K562 (cell line): ENCODE measurements around the gene SLC66A3. TPM values are rescaled to one million over a fixed set of nuclear protein-coding genes. Genes with fewer than 3 reads are reported as not detected.

Experiments
- ATAC-seq: fragments of 200-7000 bp; cut with Tn5 transposase; 3 replicates; pipeline ENCODE4 v1.9.1; 2020; ENCODE audit warnings: moderate library complexity
- BruUV-seq: library from RNA; stranded (reverse); fragments of 400-500 nt; replicated peaks from 2 replicates; lab custom pipeline; 2021; lab: Mats Ljungman, UMichigan
- CTCF ChIA-PET: fragments of 300-600 bp; formaldehyde crosslinking; extraction: SDS; loops from one replicate; lab custom pipeline; 2021; ENCODE audit warnings: low intra/inter-chr PET ratio; lab: Yijun Ruan, JAX
- POLR2A ChIA-PET: fragments of 300-600, 350-650 bp; sonication (Branson Sonifier 250); formaldehyde crosslinking; extraction: SDS; loops from one replicate; lab custom pipeline; 2021; ENCODE audit warnings: antibody characterized with exemption, inconsistent platforms; lab: Yijun Ruan, JAX
- DNase-seq, 4 experiments: peaks; one replicate each; pipeline versions ENCODE4 v3.0.0 to v3.0.0-alpha.2; 2011 to 2018; ENCODE audit warnings: low spot score in 3 of 4, mixed read lengths in 3 of 4; ENCODE audit errors: extremely low read depth in 1 of 4
- FAIRE-seq: peaks from 2 replicates; lab custom pipeline; 2011; peaks lifted over from hg19 to GRCh38; lab: Jason Lieb, UNC
- H2AFZ ChIP-seq: 2 replicates; pipeline ENCODE4 v1.6.0; 2011; ENCODE audit warnings: low read depth, low read length, control low read depth, inconsistent platforms
- H3K27ac ChIP-seq: fragments of 200-600 bp; 3 replicates; pipeline ENCODE4 v1.8.0; 2011; ENCODE audit warnings: low read depth, mild to moderate bottlenecking, control low read depth, inconsistent platforms, low read length, moderate library complexity, mixed read lengths; ENCODE audit errors: extremely low read depth
- H3K27me3 ChIP-seq, 2 experiments: fragments of 300-600 bp in 1 of 2; 2 replicates in 1 of 2; 3 replicates in 1 of 2; pipeline versions ENCODE4 v1.6.0 to v1.8.0; 2011; ENCODE audit warnings: inconsistent platforms in 2 of 2, low read length in 2 of 2, mild to moderate bottlenecking in 1 of 2, mixed read lengths in 1 of 2, moderate library complexity in 1 of 2; ENCODE audit not compliant: control insufficient read depth in 2 of 2, insufficient read depth in 2 of 2
- H3K36me3 ChIP-seq: fragments of 300-600 bp; 3 replicates; pipeline ENCODE4 v1.8.0; 2011; ENCODE audit warnings: mild to moderate bottlenecking, low read length, inconsistent platforms; ENCODE audit not compliant: control insufficient read depth, insufficient read depth
- H3K4me1 ChIP-seq, 2 experiments: fragments of 200-600 bp in 1 of 2; replicated peaks in 1 of 2; 2 replicates in 1 of 2; 3 replicates in 1 of 2; pipeline versions ENCODE4 v1.5.1 to v1.8.0; 2011; ENCODE audit warnings: inconsistent platforms in 2 of 2, low read length in 2 of 2, mild to moderate bottlenecking in 1 of 2, mixed read lengths in 1 of 2, moderate library complexity in 1 of 2; ENCODE audit not compliant: control insufficient read depth in 2 of 2, insufficient read depth in 2 of 2
- H3K4me2 ChIP-seq: 2 replicates; pipeline ENCODE4 v1.6.1; 2011; ENCODE audit warnings: low read length, control low read depth, inconsistent platforms, mixed read lengths; ENCODE audit not compliant: insufficient read depth
- H3K4me3 ChIP-seq: fragments of 200-600 bp; sonication (generic), shearing (Covaris generic); 2 replicates; pipeline ENCODE4 v1.5.1; 2016; ENCODE audit warnings: control low read depth, inconsistent platforms
- H3K79me2 ChIP-seq: fragments of 200-600 bp; 3 replicates; pipeline ENCODE4 v1.8.0; 2011; ENCODE audit warnings: low read length, inconsistent platforms; ENCODE audit not compliant: control insufficient read depth, insufficient read depth
- H3K9ac ChIP-seq, 2 experiments: 2 replicates each; pipeline versions ENCODE4 v1.6.0 to v1.6.1; 2011; ENCODE audit warnings: low read depth in 2 of 2, low read length in 2 of 2, control low read depth in 1 of 2, inconsistent platforms in 1 of 2, mild to moderate bottlenecking in 1 of 2, mixed read lengths in 1 of 2; ENCODE audit not compliant: insufficient read depth in 1 of 2
- H3K9me1 ChIP-seq: one replicate; pipeline ENCODE4 v1.6.0; 2011; ENCODE audit warnings: inconsistent platforms, mild to moderate bottlenecking, low read length, moderate library complexity; ENCODE audit not compliant: control insufficient read depth, insufficient read depth
- H3K9me3 ChIP-seq: replicated peaks from 2 replicates; pipeline ENCODE4 v1.5.1; 2011; ENCODE audit warnings: low read depth, low read length, inconsistent platforms; ENCODE audit not compliant: control insufficient read depth, insufficient read depth
- H4K20me1 ChIP-seq: replicated peaks from 2 replicates; pipeline ENCODE4 v1.6.1; 2011; ENCODE audit warnings: low read length, inconsistent platforms, mixed read lengths; ENCODE audit not compliant: control insufficient read depth, insufficient read depth
- ARID2 ChIP-seq: fragments of 450-650 bp; IDR thresholded peaks from 2 replicates; pipeline ENCODE4 v1.6.1; 2017; ENCODE audit warnings: antibody characterized with exemption, mild to moderate bottlenecking
- ARNT ChIP-seq, 2 experiments: fragments of 450-650 bp; IDR thresholded peaks; 2 replicates each; pipeline ENCODE4 v1.6.1; 2016; ENCODE audit warnings: mild to moderate bottlenecking in 1 of 2
- ATF6 ChIP-seq: sonication (generic); formaldehyde crosslinking; IDR thresholded peaks from 2 replicates; pipeline ENCODE4 v1.4.0; 2020; ENCODE audit warnings: mild to moderate bottlenecking, missing genetic modification reagents
- BCOR ChIP-seq: fragments of 450-650 bp; IDR thresholded peaks from 2 replicates; pipeline ENCODE4 v1.6.1; 2016
- CBX1 ChIP-seq: sonication (generic); IDR thresholded peaks from 2 replicates; pipeline ENCODE4 v1.6.1; 2016; ENCODE audit warnings: antibody characterized with exemption, low read depth, mild to moderate bottlenecking
- EHMT2 ChIP-seq: fragments of 450-650 bp; IDR thresholded peaks from 2 replicates; pipeline ENCODE4 v1.6.1; 2018; ENCODE audit warnings: antibody characterized with exemption
- KLF6 ChIP-seq: fragments of 250-450 bp; sonication (Bioruptor Pico); IDR thresholded peaks from 2 replicates; pipeline ENCODE4 v1.4.0; 2020; ENCODE audit warnings: mild to moderate bottlenecking, moderate library complexity, borderline replicate concordance
- MAFG ChIP-seq: fragments of 450-650 bp; conservative IDR thresholded peaks from 2 replicates; pipeline ENCODE4 v1.6.1; 2016; ENCODE audit warnings: missing genetic modification characterization, missing compliant biosample characterization
- NR0B1 ChIP-seq: fragments of 450-650 bp; IDR thresholded peaks from one replicate; pipeline ENCODE4 v1.6.1; 2018; ENCODE audit warnings: mild to moderate bottlenecking, moderate library complexity; ENCODE audit not compliant: partially characterized antibody
- SMAD1 ChIP-seq: fragments of 150-350 bp; IDR thresholded peaks from 2 replicates; pipeline ENCODE4 v1.6.1; 2014; ENCODE audit warnings: low read length, low read depth; ENCODE audit not compliant: partially characterized antibody
- SMC3 ChIP-seq: conservative IDR thresholded peaks from 2 replicates; pipeline ENCODE4 v1.6.1; 2011; ENCODE audit warnings: low read depth, low read length, improper control_type of control experiment; ENCODE audit not compliant: insufficient read depth
- USF1 ChIP-seq: sonication (generic); formaldehyde crosslinking; IDR thresholded peaks from 2 replicates; pipeline ENCODE4 v1.9.0; 2022; ENCODE audit warnings: mild to moderate bottlenecking, missing genetic modification reagents
- XRCC4 ChIP-seq: IDR thresholded peaks from one replicate; pipeline ENCODE4 v1.6.1; 2011; ENCODE audit not compliant: insufficient read depth, insufficient read length; ENCODE audit errors: extremely low read depth
- ZNF174 ChIP-seq: fragments of 250-450 bp; sonication (Bioruptor Pico); IDR thresholded peaks from 2 replicates; pipeline ENCODE4 v1.4.0; 2020; ENCODE audit warnings: mild to moderate bottlenecking
- ZNF354B ChIP-seq: fragments of 250-450 bp; sonication (Bioruptor Pico); IDR thresholded peaks from 2 replicates; pipeline ENCODE4 v1.4.0; 2020
- ZNF431 ChIP-seq: sonication (generic); formaldehyde crosslinking; IDR thresholded peaks from 2 replicates; pipeline ENCODE4 v1.8.0; 2022; ENCODE audit warnings: mild to moderate bottlenecking, missing genetic modification reagents
- WGBS: fragments of 100-300 bp; shearing (Covaris generic); methylation state at CpG from one replicate; pipeline ENCODE4 v1.1.6; 2016; ENCODE audit warnings: low coverage, mixed read lengths; ENCODE audit not compliant: insufficient coverage; ENCODE audit errors: missing lambda C conversion rate; 5-methylcytosine and 5-hydroxymethylcytosine counted together
- in situ Hi-C: fragments of 300-500 bp; cut with MboI; formaldehyde crosslinking; loops from 4 replicates; pipeline ENCODE4 v1.15.0; 2018; ENCODE audit warnings: inconsistent platforms, mixed read lengths
- intact Hi-C: fragments of 100-400 bp; cut with micrococcal nuclease; formaldehyde crosslinking; loops from 2 replicates; pipeline ENCODE4 v1.14.2; 2022
- polyA plus RNA-seq, 8 experiments: library from polyadenylated mRNA; depleted of rRNA in 4 of 8; stranded (reverse) in 5 of 8; unstranded in 3 of 8; fragments of >200 nt; fragmentation: Nextera tagmentation in 2 of 8; fragmentation: Illumina TruSeq in 1 of 8; extraction: Ambion mirVana in 2 of 8; extraction: Trizol in 1 of 8; gene quantifications; 2 replicates each; pipeline versions ENCODE4 v1.2.1 to v1.2.3, GENCODE V29; 2011 to 2014; ENCODE audit warnings: inconsistent platforms in 1 of 8, missing spikeins in 1 of 8
- total RNA-seq, 7 experiments: library from RNA; depleted of rRNA in 6 of 7; stranded (reverse); fragments of >200 nt in 6 of 7; fragmentation: Illumina TruSeq in 2 of 7; extraction: Trizol in 2 of 7; gene quantifications; 2 replicates each; pipeline versions ENCODE4 v1.2.1 to v1.2.3, GENCODE V29; 2011 to 2021; ENCODE audit warnings: low replicate concordance in 1 of 7

SLC66A3 gene
- total and polyA plus RNA-seq, 9 of the 15 experiments (the other 6 are each of a cell fraction or from before 2014, with no cell fraction given) = 2.8 to 30.0 (median 9.1) TPM

DNA sequence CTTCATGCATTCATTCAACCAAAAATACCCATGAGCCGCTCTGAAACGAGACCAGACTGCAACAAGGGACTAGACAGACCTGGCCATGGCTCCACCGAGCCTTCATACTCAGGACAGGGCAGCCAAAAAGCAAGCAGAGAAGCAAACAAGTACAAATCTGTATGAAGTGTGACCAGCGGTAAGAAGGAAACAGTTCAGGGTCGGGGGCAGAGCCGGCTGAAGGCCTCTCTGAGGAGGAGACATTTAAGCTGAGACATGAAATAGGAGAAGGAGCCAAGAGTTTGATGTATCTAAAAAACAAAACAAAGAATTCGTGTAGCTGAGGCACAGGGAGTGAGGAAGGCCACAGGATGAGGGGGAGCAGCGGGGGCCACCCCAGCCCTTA is 21.3 kb upstream of the SLC66A3 start:
- H3K4me1 ChIP-seq = peaks cover 14 to 24% of the 10 kb centered on the region in 2 experiments; a peak in 4 of 5 replicates
- no peak for ATAC-seq
- no peak overlapping the region for H3K4me2 ChIP-seq
- WGBS = 19% methylated on average over 8 of the region's 8 CpGs
- no peak overlapping the region for H3K4me3 ChIP-seq
- no peaks in the 10 kb centered on the region for H3K9me3 ChIP-seq
- H3K79me2 ChIP-seq = no peaks in the 10 kb centered on the region
- H3K9ac ChIP-seq = no peak overlapping the region; a peak in 1 of 4 replicates
- H3K27ac ChIP-seq = no peak overlapping the region
- no peak for FAIRE-seq
- intact Hi-C loops = loop anchor here (5.0 to 10.0 kb wide), 2 partner anchors 101 to 548 kb away; no protein-coding TSS in a partner anchor
- no peaks in the 10 kb centered on the region for H3K36me3 ChIP-seq
- no peaks in the 10 kb centered on the region for H3K9me1 ChIP-seq
- no peaks in the 10 kb centered on the region for H4K20me1 ChIP-seq
- TF ChIP-seq ZNF431 (CRISPR knock-in tag) (no peak), BCOR (no peak), MAFG (tag) (no peak), SMC3 (no peak), ZNF354B (no peak), ZNF174 (CRISPR knock-in tag) (no peak), NR0B1 (no peak), ATF6 (CRISPR knock-in tag) (no peak), ARID2 (no peak), USF1 (no peak), EHMT2 (no peak), CBX1 (no peak), ARNT (IDR thresholded peaks at IDR 0.05) (no peak), KLF6 (CRISPR knock-in tag) (no peak), SMAD1 (no peak), XRCC4 (no peak)
- DNase-seq = no peak
- BruUV-seq = no TSS peak
- ChIA-PET POLR2A (interaction anchor here (0.7 kb wide), 1 partner anchor 413 kb away, joined by 4 read pairs; no protein-coding TSS in a partner anchor), CTCF (interaction anchor here (0.5 to 1.3 kb wide), 2 partner anchors 436 to 548 kb away, joined by 4 to 5 read pairs; no protein-coding TSS in a partner anchor)
- in situ Hi-C loops = loop anchor here (5.0 to 25.0 kb wide), 2 partner anchors 278 to 448 kb away; no protein-coding TSS in a partner anchor
- peaks cover 2 to 11% of the 10 kb centered on the region in 2 experiments; a peak in 2 of 5 replicates for H3K27me3 ChIP-seq
- H2AFZ ChIP-seq = peak overlapping the region; percentile 56; the same call in 1 of the 2 replicates
